K562 (cell line): Measurements from ENCODE around the gene DAG1. TPM values are rescaled to one million over a fixed set of nuclear protein-coding genes. Genes with fewer than 3 reads are reported as not detected.
A peak's percentile ranks its signal among the peaks of the same experiment; 100 is the strongest.

ENCODE experiments used
- ATAC-seq: fragments of 200-7000 bp; cut with Tn5 transposase; 3 replicates; pipeline ENCODE4 v1.9.1; 2020; ENCODE audit warnings: moderate library complexity
- BruUV-seq: library from RNA; stranded (reverse); fragments of 400-500 nt; replicated peaks from 2 replicates; lab custom pipeline; 2021; lab: Mats Ljungman, UMichigan
- CTCF ChIA-PET: fragments of 300-600 bp; formaldehyde crosslinking; extraction: SDS; loops from one replicate; lab custom pipeline; 2021; ENCODE audit warnings: low intra/inter-chr PET ratio; lab: Yijun Ruan, JAX
- POLR2A ChIA-PET: fragments of 300-600, 350-650 bp; sonication (Branson Sonifier 250); formaldehyde crosslinking; extraction: SDS; loops from one replicate; lab custom pipeline; 2021; ENCODE audit warnings: antibody characterized with exemption, inconsistent platforms; lab: Yijun Ruan, JAX
- DNase-seq, 4 experiments: peaks; one replicate each; pipeline versions ENCODE4 v3.0.0 to v3.0.0-alpha.2; 2011 to 2018; ENCODE audit warnings: low spot score in 3 of 4, mixed read lengths in 3 of 4; ENCODE audit errors: extremely low read depth in 1 of 4
- FAIRE-seq: peaks from 2 replicates; lab custom pipeline; 2011; peaks lifted over from hg19 to GRCh38; lab: Jason Lieb, UNC
- H2AFZ ChIP-seq: 2 replicates; pipeline ENCODE4 v1.6.0; 2011; ENCODE audit warnings: low read depth, low read length, control low read depth, inconsistent platforms
- H3K27ac ChIP-seq: fragments of 200-600 bp; 3 replicates; pipeline ENCODE4 v1.8.0; 2011; ENCODE audit warnings: low read depth, mild to moderate bottlenecking, control low read depth, inconsistent platforms, low read length, moderate library complexity, mixed read lengths; ENCODE audit errors: extremely low read depth
- H3K27me3 ChIP-seq, 2 experiments: fragments of 300-600 bp in 1 of 2; 2 replicates in 1 of 2; 3 replicates in 1 of 2; pipeline versions ENCODE4 v1.6.0 to v1.8.0; 2011; ENCODE audit warnings: inconsistent platforms in 2 of 2, low read length in 2 of 2, mild to moderate bottlenecking in 1 of 2, mixed read lengths in 1 of 2, moderate library complexity in 1 of 2; ENCODE audit not compliant: control insufficient read depth in 2 of 2, insufficient read depth in 2 of 2
- H3K36me3 ChIP-seq: fragments of 300-600 bp; 3 replicates; pipeline ENCODE4 v1.8.0; 2011; ENCODE audit warnings: mild to moderate bottlenecking, low read length, inconsistent platforms; ENCODE audit not compliant: control insufficient read depth, insufficient read depth
- H3K4me1 ChIP-seq, 2 experiments: fragments of 200-600 bp in 1 of 2; replicated peaks in 1 of 2; 2 replicates in 1 of 2; 3 replicates in 1 of 2; pipeline versions ENCODE4 v1.5.1 to v1.8.0; 2011; ENCODE audit warnings: inconsistent platforms in 2 of 2, low read length in 2 of 2, mild to moderate bottlenecking in 1 of 2, mixed read lengths in 1 of 2, moderate library complexity in 1 of 2; ENCODE audit not compliant: control insufficient read depth in 2 of 2, insufficient read depth in 2 of 2
- H3K4me2 ChIP-seq: 2 replicates; pipeline ENCODE4 v1.6.1; 2011; ENCODE audit warnings: low read length, control low read depth, inconsistent platforms, mixed read lengths; ENCODE audit not compliant: insufficient read depth
- H3K4me3 ChIP-seq: fragments of 200-600 bp; sonication (generic), shearing (Covaris generic); 2 replicates; pipeline ENCODE4 v1.5.1; 2016; ENCODE audit warnings: control low read depth, inconsistent platforms
- H3K79me2 ChIP-seq: fragments of 200-600 bp; 3 replicates; pipeline ENCODE4 v1.8.0; 2011; ENCODE audit warnings: low read length, inconsistent platforms; ENCODE audit not compliant: control insufficient read depth, insufficient read depth
- H3K9ac ChIP-seq, 2 experiments: 2 replicates each; pipeline versions ENCODE4 v1.6.0 to v1.6.1; 2011; ENCODE audit warnings: low read depth in 2 of 2, low read length in 2 of 2, control low read depth in 1 of 2, inconsistent platforms in 1 of 2, mild to moderate bottlenecking in 1 of 2, mixed read lengths in 1 of 2; ENCODE audit not compliant: insufficient read depth in 1 of 2
- H3K9me1 ChIP-seq: one replicate; pipeline ENCODE4 v1.6.0; 2011; ENCODE audit warnings: inconsistent platforms, mild to moderate bottlenecking, low read length, moderate library complexity; ENCODE audit not compliant: control insufficient read depth, insufficient read depth
- H3K9me3 ChIP-seq: replicated peaks from 2 replicates; pipeline ENCODE4 v1.5.1; 2011; ENCODE audit warnings: low read depth, low read length, inconsistent platforms; ENCODE audit not compliant: control insufficient read depth, insufficient read depth
- H4K20me1 ChIP-seq: replicated peaks from 2 replicates; pipeline ENCODE4 v1.6.1; 2011; ENCODE audit warnings: low read length, inconsistent platforms, mixed read lengths; ENCODE audit not compliant: control insufficient read depth, insufficient read depth
- ADNP ChIP-seq: fragments of 200-800 bp; sonication (Bioruptor generic); IDR thresholded peaks from 2 replicates; pipeline ENCODE4 v1.6.1; 2016; ENCODE audit warnings: missing genetic modification characterization, missing compliant biosample characterization
- HMG20B ChIP-seq: fragments of 250-450 bp; sonication (Bioruptor Pico); IDR thresholded peaks from 2 replicates; pipeline ENCODE4 v1.5.0; 2021; ENCODE audit warnings: mild to moderate bottlenecking
- HNRNPH1 ChIP-seq: fragments of 200-400 bp; formaldehyde crosslinking; optimal IDR thresholded peaks from 2 replicates; pipeline ENCODE3; 2017; ENCODE audit warnings: low read depth, mild to moderate bottlenecking, low read length, moderate library complexity
- LCOR ChIP-seq: sonication (generic); formaldehyde crosslinking; IDR thresholded peaks from 2 replicates; pipeline ENCODE4 v1.8.0; 2022; ENCODE audit warnings: mild to moderate bottlenecking, missing genetic modification reagents
- MAFF ChIP-seq: IDR thresholded peaks from 2 replicates; pipeline ENCODE4 v1.6.1; 2012; ENCODE audit warnings: low read length, improper control_type of control experiment
- MAFG ChIP-seq: fragments of 450-650 bp; conservative IDR thresholded peaks from 2 replicates; pipeline ENCODE4 v1.6.1; 2016; ENCODE audit warnings: missing genetic modification characterization, missing compliant biosample characterization
- MAFK ChIP-seq: IDR thresholded peaks from 2 replicates; pipeline ENCODE4 v1.6.1; 2011; ENCODE audit warnings: low read length, improper control_type of control experiment
- MED1 ChIP-seq: sonication (generic); formaldehyde crosslinking; IDR thresholded peaks from 2 replicates; pipeline ENCODE4 v1.8.1; 2023; ENCODE audit warnings: missing genetic modification reagents, borderline replicate concordance
- MEF2A ChIP-seq: IDR thresholded peaks from 2 replicates; pipeline ENCODE4 v1.6.1; 2011; ENCODE audit warnings: low read depth, mild to moderate bottlenecking, low read length, moderate library complexity; ENCODE audit not compliant: control insufficient read depth
- NCOA4 ChIP-seq: fragments of 450-650 bp; IDR thresholded peaks from 2 replicates; pipeline ENCODE4 v1.6.1; 2018; ENCODE audit warnings: mild to moderate bottlenecking; ENCODE audit not compliant: partially characterized antibody
- NFIC ChIP-seq: fragments of 450-650 bp; IDR thresholded peaks from 2 replicates; pipeline ENCODE4 v1.6.1; 2017; ENCODE audit warnings: mild to moderate bottlenecking, inconsistent platforms
- NRF1 ChIP-seq, 2 experiments: fragments of 450-650 bp; IDR thresholded peaks in 1 of 2; conservative IDR thresholded peaks in 1 of 2; 2 replicates each; pipeline ENCODE4 v1.6.1; 2014; ENCODE audit warnings: mild to moderate bottlenecking in 2 of 2
- SPI1 ChIP-seq: IDR thresholded peaks from 2 replicates; pipeline ENCODE4 v1.6.1; 2011; ENCODE audit warnings: low read depth, low read length, control low read depth, borderline replicate concordance
- SRSF9 ChIP-seq: fragments of 200-400 bp; formaldehyde crosslinking; IDR thresholded peaks from 2 replicates; pipeline ENCODE4 v1.6.1; 2017; ENCODE audit warnings: low read depth, low read length, borderline replicate concordance
- STAG1 ChIP-seq: sonication (generic); formaldehyde crosslinking; IDR thresholded peaks from 2 replicates; pipeline ENCODE4 v1.5.0; 2020; ENCODE audit warnings: missing genetic modification reagents, borderline replicate concordance
- ZBTB43 ChIP-seq: sonication (generic); formaldehyde crosslinking; IDR thresholded peaks from 2 replicates; pipeline ENCODE4 v1.8.0; 2023; ENCODE audit warnings: mild to moderate bottlenecking, missing genetic modification reagents
- ZHX1 ChIP-seq: fragments of 150-350 bp; conservative IDR thresholded peaks from 2 replicates; pipeline ENCODE4 v1.6.1; 2014; ENCODE audit warnings: low read length
- ZNF134 ChIP-seq: fragments of 250-450 bp; sonication (Bioruptor Pico); conservative IDR thresholded peaks from 2 replicates; pipeline ENCODE4 v1.4.0; 2020
- ZNF224 ChIP-seq: sonication (generic); formaldehyde crosslinking; IDR thresholded peaks from 2 replicates; pipeline ENCODE4 v1.8.0; 2022; ENCODE audit warnings: mild to moderate bottlenecking, missing genetic modification reagents
- ZNF316 ChIP-seq: fragments of 450-650 bp; IDR thresholded peaks from 2 replicates; pipeline ENCODE4 v1.6.1; 2016
- ZNF41 ChIP-seq: fragments of 250-450 bp; sonication (Bioruptor Pico); conservative IDR thresholded peaks from 2 replicates; pipeline ENCODE4 v1.4.0; 2020; ENCODE audit warnings: mild to moderate bottlenecking
- WGBS: fragments of 100-300 bp; shearing (Covaris generic); methylation state at CpG from one replicate; pipeline ENCODE4 v1.1.6; 2016; ENCODE audit warnings: low coverage, mixed read lengths; ENCODE audit not compliant: insufficient coverage; ENCODE audit errors: missing lambda C conversion rate; 5-methylcytosine and 5-hydroxymethylcytosine counted together
- in situ Hi-C: fragments of 300-500 bp; cut with MboI; formaldehyde crosslinking; loops from 4 replicates; pipeline ENCODE4 v1.15.0; 2018; ENCODE audit warnings: inconsistent platforms, mixed read lengths
- intact Hi-C: fragments of 100-400 bp; cut with micrococcal nuclease; formaldehyde crosslinking; loops from 2 replicates; pipeline ENCODE4 v1.14.2; 2022
- polyA plus RNA-seq, 8 experiments: library from polyadenylated mRNA; depleted of rRNA in 4 of 8; stranded (reverse) in 5 of 8; unstranded in 3 of 8; fragments of >200 nt; fragmentation: Nextera tagmentation in 2 of 8; fragmentation: Illumina TruSeq in 1 of 8; extraction: Ambion mirVana in 2 of 8; extraction: Trizol in 1 of 8; gene quantifications; 2 replicates each; pipeline versions ENCODE4 v1.2.1 to v1.2.3, GENCODE V29; 2011 to 2014; ENCODE audit warnings: inconsistent platforms in 1 of 8, missing spikeins in 1 of 8
- total RNA-seq, 7 experiments: library from RNA; depleted of rRNA in 6 of 7; stranded (reverse); fragments of >200 nt in 6 of 7; fragmentation: Illumina TruSeq in 2 of 7; extraction: Trizol in 2 of 7; gene quantifications; 2 replicates each; pipeline versions ENCODE4 v1.2.1 to v1.2.3, GENCODE V29; 2011 to 2021; ENCODE audit warnings: low replicate concordance in 1 of 7

DAG1 gene
- total and polyA plus RNA-seq, 9 of the 15 experiments (the other 6 are each of a cell fraction or from before 2014, with no cell fraction given): 0.29 to 19.6 (median 8.2) TPM

- Histone ChIP-seq H3K27ac (no peak overlapping the region), H3K9me1 (peaks cover 3% of the 10 kb centered on the region), H3K4me2 (no peak overlapping the region), H3K27me3 (no peaks in the 10 kb centered on the region), H3K9me3 (no peaks in the 10 kb centered on the region), H3K79me2 (no peaks in the 10 kb centered on the region), H3K4me1 (peaks cover 5 to 7% of the 10 kb centered on the region in 2 experiments; a peak in 4 of 5 replicates), H3K9ac (no peak overlapping the region), H4K20me1 (no peaks in the 10 kb centered on the region), H3K36me3 (peaks cover 37% of the 10 kb centered on the region; the same call in 2 of the 3 replicates), H3K4me3 (no peak overlapping the region), H2AFZ (no peak overlapping the region)
- ChIA-PET CTCF (no interaction called here), POLR2A (interaction anchor here (0.9 to 1.7 kb wide), 4 partner anchors 11 to 64 kb away, joined by 3 to 6 read pairs (median 3); partner anchors contain the start of gene DAG1)
- no peak for DNase-seq
- in situ Hi-C loops (no loop called here), intact Hi-C loops (no loop called here)
- ATAC-seq: no peak
- no TSS peak for BruUV-seq
- no peak for FAIRE-seq
- WGBS: 75% methylated on average over 11 of the region's 14 CpGs
- TF ChIP-seq NRF1 (conservative IDR thresholded peaks at IDR 0.05 in 1 of 2, IDR thresholded peaks at IDR 0.05 in 1 of 2) (no peak), ZNF134 (CRISPR knock-in tag) (no peak), SPI1 (no peak), ZNF224 (no peak), ZHX1 (no peak), MED1 (CRISPR knock-in tag) (no peak), NCOA4 (no peak), LCOR (CRISPR knock-in tag) (no peak), MAFG (peak; percentile 61), HMG20B (CRISPR knock-in tag) (no peak), ZNF316 (peak; percentile 75), ZBTB43 (CRISPR knock-in tag) (no peak), HNRNPH1 (no peak), MAFF (peak; percentile 80), SRSF9 (no peak), NFIC (no peak), ADNP (tag) (no peak), STAG1 (CRISPR knock-in tag) (no peak), MEF2A (no peak), MAFK (peak; percentile 82), ZNF41 (CRISPR knock-in tag) (no peak)
Measured at GRCh38 chr3:49534581-49535441, 64.7 kb downstream of the DAG1 start.
